GM19240 (cell line): ENCODE measurements around the gene SNRPA1.

Source experiments
- DNase-seq: peaks from one replicate; pipeline ENCODE4 v3.0.0; 2011; ENCODE audit warnings: low spot score; ENCODE audit not compliant: insufficient read length

Gene SNRPA1

DNA sequence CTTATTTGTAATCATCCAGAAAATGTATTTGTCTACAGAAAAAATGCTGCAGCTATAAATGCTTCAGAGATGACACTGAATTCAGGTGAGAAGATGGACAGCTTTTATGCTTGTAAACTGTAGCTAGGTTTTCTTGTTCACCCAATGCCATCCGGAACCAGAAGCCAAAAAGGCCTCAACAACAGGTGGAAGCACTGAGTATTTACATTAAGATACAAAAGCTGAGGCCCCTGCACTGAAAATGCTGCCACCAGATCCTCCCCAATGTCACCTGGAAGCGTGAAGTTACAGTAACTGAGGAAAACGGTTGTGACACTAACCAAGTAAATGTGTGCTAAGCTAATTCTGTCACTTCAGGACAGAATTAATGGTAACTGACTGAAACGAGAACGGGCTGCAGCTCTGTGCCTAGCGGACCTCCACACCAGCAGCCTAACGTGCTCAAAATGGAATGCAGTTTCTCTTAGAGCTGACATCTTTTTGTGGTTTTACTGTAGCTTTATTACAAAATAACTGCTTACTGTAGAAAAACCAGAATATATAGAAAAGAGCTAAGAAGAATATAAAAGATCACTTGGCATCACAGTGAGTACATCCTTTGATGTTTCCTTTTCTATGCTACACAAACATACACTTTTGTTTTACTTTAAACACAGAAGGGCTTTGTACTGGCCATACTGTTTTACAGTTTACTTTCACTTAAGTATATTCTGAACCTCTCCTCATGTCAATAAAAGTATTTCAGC lies 50.8 kb downstream of the SNRPA1 start:
- DNase-seq, result no peak

GRCh38 chr15:101243420-101243819 lies 51.6 kb downstream of the SNRPA1 start:
- DNase-seq, result no peak

DNA sequence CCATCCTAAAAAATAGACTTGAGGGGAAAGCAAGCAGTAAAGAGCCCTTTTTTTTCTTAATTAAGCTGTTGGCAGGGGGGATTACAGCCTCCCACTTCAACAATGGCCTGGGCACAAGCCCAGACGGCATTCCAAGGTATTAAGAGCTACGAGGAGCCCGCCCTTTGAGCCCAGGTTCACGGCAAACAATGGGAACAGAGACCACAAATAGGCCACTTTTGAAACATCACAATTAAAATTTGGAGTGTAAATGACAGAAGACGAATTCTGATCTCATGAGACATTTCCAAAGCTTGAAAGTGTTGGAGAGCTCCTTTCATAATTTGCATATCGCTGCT lies 52.1 kb downstream of the SNRPA1 start:
- DNase-seq, result no peak

- no peak for DNase-seq
Measured at GRCh38 chr15:101242160-101242998, 52.7 kb downstream of the SNRPA1 start.

DNA sequence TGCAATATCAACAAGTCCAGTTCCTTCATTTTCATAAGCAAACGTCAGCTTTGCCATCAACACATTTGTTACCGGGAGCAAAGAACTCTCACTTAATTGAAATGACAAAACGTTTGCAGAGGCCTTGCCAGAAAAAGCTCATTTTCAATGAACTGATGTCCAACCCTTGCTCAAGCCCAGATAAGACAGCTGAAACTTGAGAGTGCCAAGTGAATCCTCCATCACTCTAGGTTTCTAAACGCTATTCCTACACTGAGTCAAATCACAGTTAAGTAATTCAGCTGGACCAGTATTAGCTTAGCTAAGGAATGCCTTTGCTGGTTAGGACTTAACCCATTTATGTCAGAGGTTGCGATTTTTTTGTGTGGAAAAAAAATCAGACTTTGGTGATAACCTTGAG lies 54.7 kb downstream of the SNRPA1 start:
- DNase-seq, result no peak

DNA sequence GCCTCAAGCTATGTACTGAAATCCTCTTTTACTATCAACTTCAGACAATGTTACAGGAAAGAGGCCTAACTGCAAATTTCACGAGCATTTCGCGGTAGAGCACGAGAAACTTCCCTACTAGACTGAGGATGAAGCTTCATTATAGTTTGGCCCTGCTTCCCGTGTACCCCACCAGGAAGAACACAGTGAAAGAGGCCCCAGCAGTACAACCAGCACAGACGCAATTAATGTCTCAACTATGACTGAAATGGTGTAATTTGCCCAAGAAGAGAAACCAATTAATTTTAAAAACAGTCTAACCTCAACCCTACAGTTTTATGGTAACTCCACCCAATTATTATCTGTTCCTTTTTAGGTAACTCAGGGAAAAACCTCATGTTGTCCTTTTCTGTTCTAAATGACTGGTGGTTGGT lies 55.3 kb downstream of the SNRPA1 start:
- DNase-seq, result no peak

- DNase-seq, result no peak
Measured at GRCh38 chr15:101237251-101237650, 57.8 kb downstream of the SNRPA1 start.

DNA sequence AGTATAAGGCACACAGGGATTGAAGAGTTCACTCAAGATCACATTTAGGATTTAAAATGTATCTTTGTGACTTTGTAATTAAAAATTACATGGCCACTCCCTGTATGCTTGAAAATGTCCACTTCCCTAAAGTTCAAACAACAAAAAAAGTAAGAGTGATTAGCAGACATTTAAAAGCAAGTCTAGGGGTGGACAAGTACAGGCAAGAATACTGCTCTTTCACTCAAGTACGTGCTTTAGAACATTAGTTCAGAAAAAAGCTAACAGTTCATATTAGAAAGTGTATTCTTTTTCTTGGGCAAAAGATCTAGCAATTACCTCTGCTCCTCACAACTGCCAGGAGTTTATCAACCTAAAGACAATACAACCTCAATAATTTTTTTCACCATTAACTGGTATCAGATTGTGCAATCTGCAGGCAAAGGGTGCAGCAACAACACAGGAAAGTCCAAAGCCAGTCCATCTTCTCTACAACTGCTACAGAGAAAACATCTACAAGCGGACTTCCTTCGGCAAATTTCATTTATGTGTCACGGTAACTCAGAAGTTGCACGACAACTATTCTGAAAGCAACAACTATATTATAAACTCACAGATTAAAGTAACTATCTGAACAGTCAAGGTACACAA lies 61.3 kb downstream of the SNRPA1 start:
- no peak for DNase-seq

DNA sequence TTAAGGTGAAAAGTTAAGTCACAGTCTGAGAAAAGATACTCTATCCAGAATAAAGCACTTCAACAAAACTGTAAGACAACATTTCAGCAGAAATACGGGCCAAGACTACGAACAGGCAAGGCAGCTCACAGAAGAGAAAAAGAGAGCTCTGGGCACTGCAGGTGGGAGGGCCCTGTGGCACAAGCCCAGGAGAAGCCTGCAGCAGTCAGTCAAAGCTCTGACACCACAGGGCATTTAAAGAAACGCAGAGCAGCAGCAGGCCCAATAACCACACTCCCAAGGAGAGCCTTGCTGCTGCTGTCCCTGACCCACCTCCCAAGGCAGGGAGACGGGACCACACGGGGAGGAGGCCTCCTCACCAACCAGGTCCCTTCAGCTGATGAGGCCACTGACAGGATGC lies 62.4 kb downstream of the SNRPA1 start:
- no peak for DNase-seq
